ENCODE data around the gene PRSS8.

GRCh38 chr16:31087971-31088370 lies 47.6 kb downstream of the PRSS8 start:
- TF ChIP-seq EP300 (IDR thresholded peaks at IDR 0.05; ENCODE audit: borderline replicate concordance) (no peak), USF1 (IDR thresholded peaks at IDR 0.05) (no peak)
